ENCODE measurements around the gene ARHGAP12.
"Not testable (repeated sequence)": the region's sequence is repeated elsewhere in the genome, so short reads cannot be mapped to it uniquely, and the experiment has no call there.

ARHGAP12 gene

DNA sequence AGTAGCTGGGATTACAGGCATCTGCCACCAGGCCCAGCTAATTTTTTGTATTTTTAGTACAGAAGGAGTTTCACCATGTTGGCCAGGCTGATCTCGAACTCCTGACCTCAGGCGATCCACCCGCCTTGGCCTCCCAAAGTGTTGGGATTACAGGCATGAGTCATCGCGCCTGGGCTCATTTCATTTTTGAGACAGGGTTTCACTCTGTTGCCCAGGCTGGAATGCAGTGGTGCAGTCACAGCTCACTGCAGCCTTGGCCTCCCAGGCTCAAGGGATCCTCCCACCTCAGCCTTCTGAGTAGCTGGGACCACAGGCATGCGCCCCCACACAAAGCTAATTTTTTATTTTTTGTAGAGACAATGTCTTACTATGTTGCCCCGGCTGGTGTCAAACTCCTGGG is 159.7 kb downstream of the ARHGAP12 start:
- not testable (repeated sequence) for DNase-seq (ENCODE audit: low read depth)

DNA sequence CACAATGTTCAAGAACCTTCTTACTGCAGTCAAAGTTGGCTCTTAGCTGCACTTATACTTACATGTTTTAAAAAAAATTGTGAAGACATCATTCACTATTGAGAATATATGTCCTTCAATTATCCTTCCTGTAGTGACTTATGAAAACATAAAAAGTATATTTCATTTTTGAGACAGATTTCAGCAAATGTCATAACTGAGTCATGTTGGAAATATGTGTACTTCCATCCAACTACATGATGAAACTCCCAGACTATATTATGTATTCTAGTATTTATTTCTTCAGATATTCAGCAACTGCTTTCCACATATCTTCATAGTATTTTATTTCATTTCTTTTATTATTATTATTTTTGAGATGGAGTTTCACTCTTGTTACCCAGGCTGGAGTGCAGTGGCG is 160.2 kb downstream of the ARHGAP12 start:
- no peak for DNase-seq (ENCODE audit: low read depth)

GRCh38 chr10:31765541-31765940 is 163.1 kb downstream of the ARHGAP12 start:
- DNase-seq (ENCODE audit: low read depth) = no peak

- DNase-seq (ENCODE audit: low read depth) = no peak
Observed at GRCh38 chr10:31762316-31762715, 166.3 kb downstream of the ARHGAP12 start.

GRCh38 chr10:31761156-31761555 is 167.5 kb downstream of the ARHGAP12 start:
- no peak for DNase-seq (ENCODE audit: low read depth)

- DNase-seq (ENCODE audit: low read depth) = no peak
Observed at GRCh38 chr10:31760674-31761081, 168.0 kb downstream of the ARHGAP12 start.

GRCh38 chr10:31759799-31760626 is 168.6 kb downstream of the ARHGAP12 start:
- peak; percentile 86 for DNase-seq (ENCODE audit: low read depth)

- no peak for DNase-seq (ENCODE audit: low read depth)
Observed at GRCh38 chr10:31759124-31759798, 169.4 kb downstream of the ARHGAP12 start.

GRCh38 chr10:31758495-31758894 is 170.1 kb downstream of the ARHGAP12 start:
- DNase-seq (ENCODE audit: low read depth) = no peak

DNA sequence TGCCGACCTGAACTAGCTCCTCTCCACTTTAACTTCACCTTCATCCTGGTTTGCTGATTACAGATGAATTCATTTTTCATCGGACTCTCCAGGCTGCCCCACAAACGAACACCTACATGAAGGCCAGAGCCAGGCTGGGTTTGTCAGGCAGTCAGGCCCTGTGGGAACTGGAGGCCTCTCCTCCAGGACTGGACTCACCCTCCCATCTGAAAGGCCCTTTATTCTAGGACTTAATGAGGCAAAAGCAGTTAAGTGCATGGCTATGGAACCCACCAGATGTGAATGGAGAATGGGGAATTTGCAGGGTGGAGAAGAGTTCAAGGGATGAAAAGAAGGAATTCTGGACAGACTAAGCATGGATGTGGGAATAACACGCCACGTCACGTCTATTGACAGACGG is 170.8 kb downstream of the ARHGAP12 start:
- no peak for DNase-seq (ENCODE audit: low read depth)

DNA sequence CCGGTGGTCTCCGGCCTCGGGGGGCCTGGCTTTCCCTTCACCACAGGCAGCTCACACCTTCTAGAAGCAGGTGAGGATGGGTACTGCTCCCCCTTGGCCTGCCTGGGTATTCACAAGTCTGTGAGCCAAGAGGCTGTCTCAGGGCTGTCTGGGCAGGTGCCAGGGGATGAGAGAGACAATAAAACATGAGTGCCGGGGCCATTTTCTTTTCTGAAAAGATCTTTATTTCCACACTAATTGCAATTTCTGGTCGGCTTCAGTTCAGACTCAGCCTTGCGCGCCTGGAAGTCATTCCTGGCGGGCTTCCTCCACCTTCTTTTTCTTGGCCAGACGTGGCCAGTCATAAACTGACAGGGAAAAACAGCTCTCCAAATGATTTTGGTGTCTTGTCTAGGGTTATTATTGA is 171.2 kb downstream of the ARHGAP12 start:
- no peak for DNase-seq (ENCODE audit: low read depth)

DNA sequence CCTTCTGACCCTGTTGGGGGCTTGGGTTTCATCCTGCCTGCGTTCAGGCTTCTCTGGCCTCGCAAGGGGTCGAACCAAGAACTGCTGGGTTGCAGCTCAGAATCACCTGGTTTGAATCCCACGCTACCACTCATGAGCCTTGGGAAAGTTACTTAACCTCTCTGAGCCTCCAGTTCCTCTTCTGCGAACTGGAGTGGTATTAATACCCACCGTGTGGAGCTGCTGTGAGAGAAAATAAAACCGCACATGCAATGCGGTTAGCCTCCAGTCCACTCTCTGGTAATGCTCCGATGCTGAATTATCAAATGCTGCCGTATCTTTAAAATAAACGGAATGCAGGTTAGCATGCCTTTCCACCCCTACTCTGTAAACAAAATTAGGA is 171.9 kb downstream of the ARHGAP12 start:
- no peak for DNase-seq (ENCODE audit: low read depth)

GRCh38 chr10:31756101-31756728 is 172.4 kb downstream of the ARHGAP12 start:
- DNase-seq (ENCODE audit: low read depth) = no peak

Data from stimulated activated CD8-positive, alpha-beta memory T cell treated with anti-CD3 and anti-CD28 coated beads, Interleukin-15, amount 100 ng/mL, for 24 hours (primary cell).